Gastroesophageal sphincter (tissue), 3 donors: ENCODE data around the gene ATXN2.

Experiments
- EP300 ChIP-seq: sonication (generic); formaldehyde crosslinking; IDR thresholded peaks from one replicate; pipeline ENCODE4 v1.6.1; 2017; ENCODE audit warnings: antibody characterized with exemption, mild to moderate bottlenecking
- POLR2A ChIP-seq, 2 donors: fragments of 450-650 bp; IDR thresholded peaks; one replicate each; pipeline ENCODE4 v1.6.1; 2017; ENCODE audit warnings: antibody characterized with exemption in 2 of 2, mild to moderate bottlenecking in 2 of 2, moderate library complexity in 1 of 2
- POLR2AphosphoS5 ChIP-seq: sonication (generic); formaldehyde crosslinking; IDR thresholded peaks from one replicate; pipeline ENCODE4 v1.6.1; 2017; ENCODE audit warnings: antibody characterized with exemption
- TF ChIP-seq, protein P1 (sequence below), 4 experiments: fragments of 200-600 bp in 2 of 4; fragments of 450-650 bp in 2 of 4; sonication (generic) in 1 of 4; IDR thresholded peaks; one replicate each; pipeline ENCODE4 v1.5.1; 2017 to 2019; ENCODE audit warnings: antibody characterized with exemption in 4 of 4, mild to moderate bottlenecking in 2 of 4, moderate library complexity in 2 of 4

DNA sequence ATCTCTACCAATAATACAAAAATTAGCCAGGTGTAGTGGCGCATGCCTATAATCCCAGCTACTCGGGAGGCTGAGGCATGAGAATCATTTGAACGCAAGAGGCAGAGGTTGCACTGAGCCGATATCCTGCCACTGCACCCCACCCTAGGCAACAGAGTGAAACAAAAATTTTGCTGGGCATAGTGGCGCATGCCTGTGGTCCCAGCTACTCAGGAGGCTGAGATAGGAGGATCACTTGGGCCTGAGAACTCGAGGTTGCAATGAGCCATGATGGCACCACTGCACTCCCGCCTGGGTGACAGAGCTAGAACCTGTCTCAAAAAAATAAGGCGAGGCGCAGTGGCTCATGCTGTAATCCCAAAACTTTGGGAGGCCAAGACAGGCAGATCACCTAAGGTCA, 9.5 kb downstream of the ATXN2 start:
- TF ChIP-seq, protein P1, sequence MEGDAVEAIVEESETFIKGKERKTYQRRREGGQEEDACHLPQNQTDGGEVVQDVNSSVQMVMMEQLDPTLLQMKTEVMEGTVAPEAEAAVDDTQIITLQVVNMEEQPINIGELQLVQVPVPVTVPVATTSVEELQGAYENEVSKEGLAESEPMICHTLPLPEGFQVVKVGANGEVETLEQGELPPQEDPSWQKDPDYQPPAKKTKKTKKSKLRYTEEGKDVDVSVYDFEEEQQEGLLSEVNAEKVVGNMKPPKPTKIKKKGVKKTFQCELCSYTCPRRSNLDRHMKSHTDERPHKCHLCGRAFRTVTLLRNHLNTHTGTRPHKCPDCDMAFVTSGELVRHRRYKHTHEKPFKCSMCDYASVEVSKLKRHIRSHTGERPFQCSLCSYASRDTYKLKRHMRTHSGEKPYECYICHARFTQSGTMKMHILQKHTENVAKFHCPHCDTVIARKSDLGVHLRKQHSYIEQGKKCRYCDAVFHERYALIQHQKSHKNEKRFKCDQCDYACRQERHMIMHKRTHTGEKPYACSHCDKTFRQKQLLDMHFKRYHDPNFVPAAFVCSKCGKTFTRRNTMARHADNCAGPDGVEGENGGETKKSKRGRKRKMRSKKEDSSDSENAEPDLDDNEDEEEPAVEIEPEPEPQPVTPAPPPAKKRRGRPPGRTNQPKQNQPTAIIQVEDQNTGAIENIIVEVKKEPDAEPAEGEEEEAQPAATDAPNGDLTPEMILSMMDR (IDR thresholded peaks at IDR 0.05) = no peak
- TF ChIP-seq POLR2A (IDR thresholded peaks at IDR 0.05) = no peak
- TF ChIP-seq EP300 = no peak
- no peak for TF ChIP-seq POLR2AphosphoS5
